Rectal smooth muscle tissue (tissue), 1 donor: ENCODE results near the gene SHMT2.

ENCODE experiments used
- H3K27ac ChIP-seq: one replicate; pipeline ENCODE4 v1.7.0; 2013; ENCODE audit warnings: low read depth, low read length, inconsistent platforms
- H3K27me3 ChIP-seq: one replicate; pipeline ENCODE4 v1.7.0; 2013; ENCODE audit warnings: low read length; ENCODE audit not compliant: control insufficient read depth, insufficient read depth
- H3K36me3 ChIP-seq: one replicate; pipeline ENCODE4 v1.7.0; 2013; ENCODE audit warnings: low read length; ENCODE audit not compliant: control insufficient read depth, insufficient read depth
- H3K4me1 ChIP-seq: one replicate; pipeline ENCODE4 v1.7.0; 2013; ENCODE audit warnings: low read length; ENCODE audit not compliant: control insufficient read depth, insufficient read depth
- H3K4me3 ChIP-seq: one replicate; pipeline ENCODE4 v1.7.0; 2013; ENCODE audit warnings: low read length
- H3K9ac ChIP-seq: one replicate; pipeline ENCODE4 v1.7.0; 2013; ENCODE audit warnings: low read length

SHMT2 gene

DNA sequence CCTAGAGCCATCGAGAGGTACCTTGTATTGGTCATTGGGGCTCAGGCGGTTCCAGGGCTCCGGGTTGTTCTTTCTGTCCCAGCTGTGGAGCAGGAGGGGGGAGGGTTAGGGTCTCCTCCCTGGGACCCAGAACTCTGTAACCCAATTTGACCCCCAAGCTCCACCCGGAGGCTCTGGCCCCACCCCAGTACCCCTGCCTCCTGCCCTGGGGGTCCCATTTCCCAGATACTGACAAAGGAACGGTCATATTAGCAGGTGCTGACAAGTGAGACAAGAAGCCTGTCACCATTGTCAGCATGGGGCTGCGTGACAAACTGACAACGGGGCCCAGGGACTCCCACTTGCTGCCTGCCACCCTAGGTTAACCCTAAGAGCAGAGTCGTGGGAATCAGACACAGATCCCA lies 6.2 kb downstream of the SHMT2 start:
- no peak overlapping the region for H3K4me3 ChIP-seq
- no peak overlapping the region for H3K9ac ChIP-seq
- peaks cover 7% of the 10 kb centered on the region for H3K4me1 ChIP-seq

DNA sequence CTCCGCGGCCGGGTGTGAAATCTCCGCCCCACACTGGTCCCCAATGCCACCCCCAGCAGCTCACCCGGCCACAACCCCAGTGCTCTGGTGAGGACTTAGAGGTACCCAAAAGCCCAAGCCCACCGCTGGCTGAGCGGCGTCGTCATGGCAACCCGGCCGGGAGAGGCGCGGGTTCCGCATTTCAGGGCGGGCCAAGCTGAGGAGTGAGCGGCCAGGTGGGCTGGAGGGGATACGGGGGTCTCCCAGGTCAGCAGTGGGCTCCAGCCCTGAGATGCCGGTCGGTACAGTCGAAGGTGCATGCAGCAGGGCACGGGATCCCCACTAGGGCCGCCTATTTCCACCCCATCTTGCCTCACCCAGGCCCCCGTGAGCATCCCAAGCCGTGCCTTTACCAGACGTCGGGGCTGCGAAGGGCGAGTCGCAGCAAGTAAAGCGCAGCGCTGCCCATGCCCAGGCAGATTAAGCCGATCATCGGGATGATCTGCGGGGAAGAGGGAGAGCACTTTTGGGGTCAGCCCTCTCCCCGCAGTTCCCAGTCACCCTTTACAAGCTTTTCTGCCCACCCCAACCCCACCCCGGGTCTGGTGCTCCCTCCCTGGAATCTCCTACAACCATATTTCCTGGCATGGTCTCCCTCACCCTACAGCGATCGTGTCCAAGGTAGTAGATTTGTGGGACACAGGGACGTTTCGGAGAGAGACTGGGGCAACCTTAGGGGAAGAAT lies 6.9 kb downstream of the SHMT2 start:
- Histone ChIP-seq H3K9ac (no peak overlapping the region), H3K36me3 (peaks cover 24% of the 10 kb centered on the region), H3K4me1 (peaks cover 9% of the 10 kb centered on the region), H3K4me3 (no peak overlapping the region), H3K27me3 (peaks cover 36% of the 10 kb centered on the region), H3K27ac (no peak overlapping the region)

More for the DNA sequence above, 6.2 kb downstream of the SHMT2 start:
- Histone ChIP-seq H3K27me3 (peaks cover 29% of the 10 kb centered on the region), H3K27ac (no peak overlapping the region), H3K36me3 (peaks cover 25% of the 10 kb centered on the region)

DNA sequence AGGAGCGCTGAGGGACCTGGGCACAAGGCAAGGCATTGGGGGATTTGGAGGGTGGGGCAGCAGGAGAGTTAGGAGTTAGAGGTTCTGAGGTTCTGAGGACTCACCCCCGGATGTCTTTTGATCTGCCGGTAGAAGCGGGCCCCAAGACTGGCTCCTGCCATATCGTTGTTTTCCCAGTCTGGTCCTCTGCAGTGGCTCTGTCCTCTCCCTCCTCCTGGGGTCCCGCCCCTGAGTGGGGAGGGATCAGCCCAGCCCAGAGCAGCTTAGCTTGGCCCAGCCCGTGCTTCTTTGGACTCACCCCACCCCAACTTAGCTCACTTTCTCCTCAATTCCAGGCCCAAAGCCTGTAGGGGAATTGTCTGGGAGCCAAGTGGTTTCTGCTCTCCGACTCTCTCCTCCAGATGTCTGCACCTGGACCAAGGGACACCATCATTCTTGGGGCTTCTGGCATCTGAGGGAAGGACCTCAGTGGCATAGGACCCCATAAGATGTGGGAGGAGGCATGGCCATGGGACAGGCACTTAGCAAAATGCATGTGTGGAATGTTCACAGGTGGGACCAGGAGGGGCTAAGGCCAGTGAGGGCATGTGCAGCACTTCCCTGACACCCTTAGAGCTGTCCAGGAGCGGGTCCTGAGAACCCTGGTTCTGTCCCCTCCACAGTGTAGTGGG lies 7.5 kb downstream of the SHMT2 start:
- Histone ChIP-seq H3K36me3 (peaks cover 17% of the 10 kb centered on the region), H3K4me3 (no peak overlapping the region), H3K9ac (no peak overlapping the region), H3K27ac (no peak overlapping the region), H3K4me1 (peaks cover 9% of the 10 kb centered on the region), H3K27me3 (peaks cover 42% of the 10 kb centered on the region)

DNA sequence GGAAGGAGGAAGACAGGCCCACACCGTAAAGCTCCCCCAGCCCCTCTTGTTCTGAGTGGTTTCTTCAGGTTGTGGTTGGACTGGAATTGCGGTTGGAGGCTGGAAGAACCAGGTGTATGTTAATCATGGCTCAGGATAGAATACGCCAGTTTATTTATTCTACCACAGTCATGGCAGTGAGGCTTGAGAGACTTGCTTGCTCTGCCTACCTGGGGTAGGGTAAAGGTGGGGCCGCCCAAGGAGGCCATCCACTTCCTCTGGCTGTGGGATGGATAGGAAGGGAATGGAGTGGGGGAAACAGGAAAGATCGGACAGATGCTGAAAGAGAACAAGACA lies 8.1 kb downstream of the SHMT2 start:
- Histone ChIP-seq H3K4me1 (peaks cover 9% of the 10 kb centered on the region), H3K36me3 (peaks cover 12% of the 10 kb centered on the region), H3K27ac (no peak overlapping the region), H3K27me3 (peaks cover 47% of the 10 kb centered on the region), H3K4me3 (no peak overlapping the region), H3K9ac (no peak overlapping the region)

DNA sequence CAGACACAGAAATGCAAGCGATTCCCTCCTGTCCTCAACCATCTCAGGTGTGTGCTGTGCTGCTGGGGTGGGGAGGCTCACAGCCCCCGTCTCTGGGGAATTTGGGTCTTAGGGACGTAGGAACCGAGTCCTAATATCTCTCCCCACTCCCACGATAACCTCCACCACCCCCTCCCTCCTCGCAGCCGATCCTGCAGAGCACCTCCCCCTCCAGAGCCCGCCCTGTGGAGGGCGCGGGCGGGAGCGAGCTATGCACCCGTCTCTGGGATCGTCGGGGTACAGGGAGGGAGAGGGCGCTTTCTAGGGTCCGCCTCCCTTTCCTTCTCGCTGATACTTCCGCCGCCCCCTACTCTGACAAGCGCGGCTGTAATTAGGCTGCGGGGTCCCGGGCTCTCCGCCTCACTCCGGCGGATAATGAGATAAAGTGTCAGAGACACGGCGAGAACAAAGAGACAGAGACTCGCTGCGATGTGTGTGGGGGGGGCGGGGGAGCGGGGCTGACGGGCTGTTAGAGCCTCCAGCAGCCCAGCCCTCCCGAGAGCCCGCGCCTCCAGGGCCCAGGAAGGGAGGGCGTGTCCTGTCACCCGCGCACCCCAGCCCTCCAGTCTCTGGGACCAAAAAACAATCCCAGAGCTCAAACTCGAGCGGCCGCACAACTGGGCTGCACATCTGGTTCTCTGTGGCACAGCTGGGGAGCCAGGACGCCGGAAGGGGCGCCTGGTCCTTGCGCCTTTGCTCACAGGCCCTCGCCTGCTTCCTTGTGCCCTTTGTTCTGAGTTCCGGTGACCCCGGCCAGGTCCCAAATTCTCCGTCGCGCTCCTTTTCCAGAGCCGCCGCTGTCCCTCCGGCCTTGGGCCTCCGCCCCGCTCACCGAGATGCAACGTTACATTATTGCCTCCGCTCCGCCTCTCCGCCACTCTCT lies 8.7 kb downstream of the SHMT2 start:
- Histone ChIP-seq H3K9ac (no peak overlapping the region), H3K4me1 (peaks cover 13% of the 10 kb centered on the region), H3K27ac (no peak overlapping the region), H3K27me3 (peaks cover 51% of the 10 kb centered on the region), H3K4me3 (peak overlapping the region; percentile 54), H3K36me3 (peaks cover 6% of the 10 kb centered on the region)

DNA sequence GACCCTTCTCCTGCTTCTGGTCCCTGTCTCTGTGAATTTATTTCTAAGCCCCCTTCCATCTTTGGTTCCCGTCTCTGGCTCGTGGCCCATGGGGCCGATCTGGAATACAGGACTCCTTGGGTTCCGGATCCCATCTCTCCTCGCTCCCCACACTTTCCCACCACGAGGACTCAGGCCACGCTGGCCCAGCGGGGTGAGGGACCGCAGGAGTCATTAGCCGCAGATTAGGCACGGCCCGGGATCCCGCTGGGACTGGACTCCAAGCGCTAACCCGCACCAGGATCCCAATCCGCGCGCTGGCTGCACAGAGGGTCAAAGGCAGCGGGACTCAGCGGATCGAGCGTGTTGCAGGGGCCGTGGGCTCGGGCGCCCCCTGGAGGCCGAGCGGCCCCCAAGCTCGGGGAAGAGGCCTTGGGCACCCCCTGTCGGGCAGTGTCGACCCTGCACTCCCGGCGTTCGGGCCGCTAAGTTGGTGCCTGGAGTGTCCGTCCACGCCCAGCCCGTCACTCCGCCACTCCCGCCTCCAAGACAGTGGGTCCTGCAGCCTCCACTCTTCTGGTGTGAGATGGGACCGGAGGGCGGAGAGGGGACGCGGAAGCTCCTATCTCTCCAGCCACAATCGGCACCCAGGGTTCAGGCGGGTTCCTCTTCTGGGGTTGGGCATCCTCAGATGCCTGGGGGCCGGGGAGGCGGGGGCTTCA lies 9.5 kb downstream of the SHMT2 start:
- Histone ChIP-seq H3K4me3 (peak overlapping the region; percentile 69), H3K4me1 (peaks cover 15% of the 10 kb centered on the region), H3K9ac (no peak overlapping the region), H3K27me3 (peaks cover 51% of the 10 kb centered on the region), H3K36me3 (no peaks in the 10 kb centered on the region), H3K27ac (no peak overlapping the region)

DNA sequence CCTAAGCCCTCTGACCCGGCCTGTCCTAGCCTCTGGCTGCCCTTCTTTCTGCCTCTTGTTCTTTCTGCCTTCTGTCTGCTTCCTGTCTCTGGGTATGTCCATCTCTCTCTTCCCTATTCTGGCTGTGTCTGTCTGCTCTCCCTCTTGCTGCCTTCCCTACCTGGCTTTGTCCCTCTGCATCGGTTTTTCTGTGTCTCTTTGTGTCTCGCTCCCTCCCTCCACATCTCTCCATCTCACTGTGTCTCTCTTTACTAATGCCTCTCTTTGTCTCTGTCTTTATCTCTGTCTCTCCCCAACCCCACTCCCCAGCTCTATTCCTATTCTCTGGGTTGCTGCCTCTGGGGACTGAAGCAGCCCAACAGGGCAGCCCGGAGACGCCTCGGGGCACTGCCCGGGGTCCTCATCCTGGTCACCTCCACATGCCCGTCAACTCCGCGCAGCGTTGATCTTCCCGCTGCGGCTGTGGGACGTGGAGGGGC lies 10.1 kb downstream of the SHMT2 start:
- Histone ChIP-seq H3K9ac (no peak overlapping the region), H3K27ac (no peak overlapping the region), H3K27me3 (peaks cover 54% of the 10 kb centered on the region), H3K36me3 (no peaks in the 10 kb centered on the region), H3K4me1 (peaks cover 15% of the 10 kb centered on the region), H3K4me3 (peak overlapping the region; percentile 69)

DNA sequence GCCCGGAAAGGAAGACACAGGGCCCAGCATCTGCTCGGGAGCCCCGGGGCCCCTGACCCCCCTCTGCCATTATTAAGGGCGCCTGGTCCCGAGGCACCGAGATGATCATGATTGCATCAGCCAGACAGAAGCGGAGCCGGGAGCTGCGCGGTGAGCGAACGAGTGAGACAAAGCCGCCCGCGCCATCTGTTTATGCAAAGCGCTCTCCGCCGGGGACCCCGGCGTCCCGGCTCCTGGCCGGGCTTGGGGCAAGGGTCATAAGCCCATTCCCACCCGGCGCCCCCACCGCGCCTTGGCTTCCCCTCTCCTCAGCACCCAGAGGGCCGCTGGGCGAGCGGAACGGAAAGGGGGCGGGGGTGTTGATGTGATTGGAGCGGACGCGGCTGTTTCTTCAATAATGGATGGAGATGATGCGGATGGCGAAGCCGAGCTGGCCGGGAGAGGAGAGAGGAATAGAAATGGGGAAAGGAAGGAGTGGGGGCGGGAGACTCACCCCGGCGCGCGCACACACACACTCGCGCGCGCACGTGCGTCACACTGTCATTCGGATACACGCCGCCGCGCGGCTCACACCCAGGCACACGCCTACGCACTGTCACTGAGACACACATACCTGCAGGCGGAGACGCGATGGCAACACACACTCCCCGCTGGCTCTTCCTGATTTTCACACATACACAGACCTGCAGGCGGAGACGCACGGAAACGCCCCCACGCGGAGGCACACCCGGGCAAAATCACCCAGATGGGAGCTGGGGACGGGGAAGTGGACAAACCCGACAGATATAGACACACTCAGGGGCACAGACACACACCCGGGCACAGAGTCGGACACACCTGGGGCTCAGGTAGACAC lies 10.8 kb downstream of the SHMT2 start:
- H3K9ac ChIP-seq, result no peak overlapping the region
- no peaks in the 10 kb centered on the region for H3K36me3 ChIP-seq
- peaks cover 53% of the 10 kb centered on the region for H3K27me3 ChIP-seq
- H3K4me3 ChIP-seq, result peak overlapping the region; percentile 69
- peaks cover 15% of the 10 kb centered on the region for H3K4me1 ChIP-seq
- H3K27ac ChIP-seq, result no peak overlapping the region

DNA sequence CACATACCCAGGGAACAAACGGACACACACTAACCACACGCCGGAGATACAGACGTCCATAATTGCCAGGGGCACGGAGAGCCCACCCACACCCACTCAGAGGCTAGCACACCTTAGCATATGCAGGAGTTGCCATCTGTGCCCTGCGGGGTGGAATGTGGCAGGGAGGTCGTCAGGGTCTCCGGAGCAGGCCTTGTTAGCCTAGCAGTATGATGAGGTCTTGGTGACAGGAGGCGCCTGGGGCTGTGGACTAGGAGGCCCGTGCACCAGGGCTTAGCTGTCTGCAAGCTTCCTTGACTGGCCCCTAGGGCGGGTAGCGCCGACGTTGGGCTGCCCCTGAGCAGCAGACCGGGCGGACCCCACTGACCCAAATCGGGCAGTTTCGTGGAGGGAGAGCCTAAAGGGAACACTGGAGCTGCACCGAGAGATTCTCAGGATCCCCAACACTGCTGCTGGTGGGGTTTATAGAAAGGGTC lies 11.5 kb downstream of the SHMT2 start:
- Histone ChIP-seq H3K27ac (no peak overlapping the region), H3K36me3 (no peaks in the 10 kb centered on the region), H3K9ac (no peak overlapping the region), H3K4me3 (peak overlapping the region; percentile 69), H3K27me3 (peaks cover 51% of the 10 kb centered on the region), H3K4me1 (peaks cover 15% of the 10 kb centered on the region)

DNA sequence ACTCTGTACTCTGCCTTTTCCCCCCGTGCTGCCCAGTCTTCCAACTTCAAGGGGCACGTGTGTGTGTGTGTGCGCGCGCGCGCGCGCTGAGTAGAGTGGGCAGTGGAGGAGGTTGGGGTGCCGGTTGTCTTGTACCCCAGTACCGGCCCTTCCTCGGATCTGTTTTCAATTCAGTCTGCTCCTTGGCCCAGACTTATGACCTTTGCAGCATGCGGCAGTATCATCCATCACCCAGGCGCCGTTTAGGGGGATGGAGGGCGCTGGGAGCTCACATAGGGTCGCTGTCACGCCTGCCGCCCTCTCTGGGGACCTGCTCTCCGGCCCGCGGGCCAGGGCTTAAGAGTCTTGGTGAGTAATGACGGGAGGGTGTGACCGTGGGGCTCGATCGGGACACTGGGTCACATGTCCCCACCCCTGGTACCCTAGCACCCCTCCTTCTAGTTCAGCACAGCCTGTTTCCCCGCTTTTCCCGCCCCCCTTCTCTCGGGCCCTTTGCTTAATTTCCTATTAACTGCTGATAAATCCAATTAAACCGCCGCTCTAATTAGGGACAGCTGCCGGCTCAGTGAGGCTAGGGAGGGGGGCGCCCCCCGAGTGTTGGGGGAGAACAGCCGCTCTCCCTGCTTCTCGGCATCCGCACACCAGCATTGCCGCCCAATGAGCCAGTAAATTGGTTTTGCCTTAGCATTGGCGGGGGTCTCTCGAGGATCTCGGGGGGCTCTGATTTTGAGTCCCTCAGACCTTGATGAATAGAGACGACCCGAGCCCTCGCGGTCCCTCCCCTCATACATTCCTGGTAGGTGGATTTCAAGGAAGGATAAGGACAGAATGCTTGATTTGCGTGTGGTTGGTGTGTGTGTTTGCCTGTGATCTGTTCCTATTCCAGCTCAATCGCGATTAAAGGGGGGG lies 12.1 kb downstream of the SHMT2 start:
- peaks cover 51% of the 10 kb centered on the region for H3K27me3 ChIP-seq
- H3K27ac ChIP-seq, result no peak overlapping the region

More for the DNA sequence above, 12.1 kb downstream of the SHMT2 start:
- Histone ChIP-seq H3K9ac (no peak overlapping the region), H3K4me3 (no peak overlapping the region), H3K36me3 (no peaks in the 10 kb centered on the region), H3K4me1 (peaks cover 15% of the 10 kb centered on the region)
